HCT116 (cell line): ENCODE results near the gene PPIL6. TPM values are rescaled to one million over a fixed set of nuclear protein-coding genes. Genes with fewer than 3 reads are reported as not detected.
A peak's percentile ranks its signal among the peaks of the same experiment; 100 is the strongest.

Experiments used
- ATAC-seq: fragments of 200-7000 bp; cut with Tn5 transposase; 2 replicates; pipeline ENCODE4 v1.9.1; 2020; ENCODE audit warnings: mild to moderate bottlenecking, moderate library complexity
- BruUV-seq: library from RNA; stranded (reverse); fragments of 400-500 nt; replicated peaks from 2 replicates; lab custom pipeline; 2021; lab: Mats Ljungman, UMichigan
- CTCF ChIA-PET: fragments of 300-600 bp; sonication (Branson Sonifier 250); formaldehyde crosslinking; loops from one replicate; lab custom pipeline; 2021; ENCODE audit warnings: antibody characterized with exemption; lab: Charles Lee
- POLR2A ChIA-PET: fragments of 300-600, 350-600 bp; sonication (Branson Sonifier 250); formaldehyde crosslinking; loops from one replicate; lab custom pipeline; 2021; ENCODE audit warnings: antibody characterized with exemption; lab: Charles Lee
- RAD21 ChIA-PET, 2 experiments: fragments of 300-600 bp; sonication (Branson Sonifier 250); formaldehyde crosslinking; loops; one replicate each; lab custom pipeline; 2023; ENCODE audit warnings: low total read pairs in 2 of 2; ENCODE audit not compliant: uncharacterized antibody in 2 of 2, unreplicated experiment in 2 of 2, low non-redundant PET in 1 of 2; lab: Charles Lee
- DNase-seq: peaks from one replicate; pipeline ENCODE4 v3.0.0-alpha.2; 2010; ENCODE audit warnings: low read depth, low spot score
- H2AFZ ChIP-seq: fragments of 200-600 bp; shearing (Covaris generic), sonication (generic); 2 replicates; pipeline ENCODE4 v1.6.1; 2017; ENCODE audit warnings: low read depth, mixed run types, mixed read lengths, antibody characterized with exemption, low read length; ENCODE audit not compliant: poor library complexity, severe bottlenecking
- H3K27ac ChIP-seq: 2 replicates; pipeline ENCODE4 v1.5.1; 2012; ENCODE audit warnings: low read depth, low read length
- H3K27me3 ChIP-seq: fragments of 200-600 bp; sonication (generic); 2 replicates; pipeline ENCODE4 v1.6.1; 2016; ENCODE audit warnings: mixed run types, low read length, mixed read lengths; ENCODE audit not compliant: insufficient read depth
- H3K36me3 ChIP-seq, 2 experiments: fragments of 200-500 bp in 1 of 2; fragments of 200-600 bp in 1 of 2; sonication (Bioruptor generic) in 1 of 2; sonication (generic) in 1 of 2; 2 replicates each; pipeline versions ENCODE4 v1.5.1 to v1.6.1; 2014 to 2016; ENCODE audit warnings: low read length in 2 of 2, inconsistent platforms in 1 of 2, mixed read lengths in 1 of 2, mixed run types in 1 of 2; ENCODE audit not compliant: insufficient read depth in 2 of 2, control insufficient read depth in 1 of 2
- H3K4me1 ChIP-seq, 2 experiments: fragments of 200-600 bp in 1 of 2; sonication (generic) in 1 of 2; 2 replicates each; pipeline versions ENCODE4 v1.5.1 to v1.6.1; 2012 to 2017; ENCODE audit warnings: low read length in 2 of 2, inconsistent platforms in 1 of 2, mild to moderate bottlenecking in 1 of 2, mixed read lengths in 1 of 2, mixed run types in 1 of 2, moderate library complexity in 1 of 2; ENCODE audit not compliant: insufficient read depth in 2 of 2, control insufficient read depth in 1 of 2
- H3K4me2 ChIP-seq: fragments of 200-600 bp; sonication (generic); 2 replicates; pipeline ENCODE4 v1.6.1; 2017; ENCODE audit warnings: mixed run types, low read length, mixed read lengths
- H3K4me3 ChIP-seq, 2 experiments: fragments of 200-600 bp in 1 of 2; sonication (generic) in 1 of 2; replicated peaks in 1 of 2; 2 replicates each; pipeline ENCODE4 v1.5.1; 2011 to 2016; ENCODE audit warnings: low read length in 2 of 2, control low read depth in 1 of 2, low read depth in 1 of 2, mild to moderate bottlenecking in 1 of 2, mixed read lengths in 1 of 2, mixed run types in 1 of 2
- H3K79me2 ChIP-seq: fragments of 200-600 bp; sonication (generic); 2 replicates; pipeline ENCODE4 v1.6.1; 2017; ENCODE audit warnings: mild to moderate bottlenecking, mixed run types, low read length, moderate library complexity, mixed read lengths; ENCODE audit not compliant: insufficient read depth
- H3K9ac ChIP-seq: fragments of 200-600 bp; sonication (generic); 2 replicates; pipeline ENCODE4 v1.6.1; 2016; ENCODE audit warnings: low read length, mixed read lengths
- H3K9me2 ChIP-seq: fragments of 200-600 bp; sonication (generic), shearing (Covaris generic); 2 replicates; pipeline ENCODE4 v1.6.1; 2017; ENCODE audit warnings: mixed run types, mild to moderate bottlenecking, moderate library complexity; ENCODE audit not compliant: insufficient read depth
- H3K9me3 ChIP-seq, 2 experiments: fragments of 200-500 bp in 1 of 2; fragments of 200-600 bp in 1 of 2; sonication (Bioruptor generic) in 1 of 2; sonication (generic) in 1 of 2; 2 replicates each; pipeline ENCODE4 v1.6.1; 2014 to 2017; ENCODE audit warnings: low read length in 2 of 2, mixed read lengths in 2 of 2, inconsistent platforms in 1 of 2, low read depth in 1 of 2, mild to moderate bottlenecking in 1 of 2, mixed run types in 1 of 2, moderate library complexity in 1 of 2; ENCODE audit not compliant: control insufficient read depth in 1 of 2, insufficient read depth in 1 of 2
- H4K20me1 ChIP-seq: fragments of 200-600 bp; sonication (generic), shearing (Covaris generic); 2 replicates; pipeline ENCODE4 v1.6.1; 2017; ENCODE audit warnings: mixed run types, mild to moderate bottlenecking, moderate library complexity; ENCODE audit not compliant: insufficient read depth
- CBX3 ChIP-seq: IDR thresholded peaks from 2 replicates; pipeline ENCODE4 v1.6.1; 2012; ENCODE audit warnings: low read depth
- CEBPB ChIP-seq: IDR thresholded peaks from 2 replicates; pipeline ENCODE4 v1.6.1; 2012; ENCODE audit warnings: low read depth
- CTCF ChIP-seq, 3 experiments: fragments of 200-600 bp in 1 of 3; sonication (generic) in 1 of 3; IDR thresholded peaks in 2 of 3; conservative IDR thresholded peaks in 1 of 3; 2 replicates each; pipeline ENCODE4 v1.5.1; 2012 to 2017; ENCODE audit warnings: low read depth in 2 of 3, low read length in 2 of 3, antibody characterized with exemption in 1 of 3, borderline replicate concordance in 1 of 3, control low read depth in 1 of 3, mild to moderate bottlenecking in 1 of 3, mixed read lengths in 1 of 3, mixed run types in 1 of 3, moderate library complexity in 1 of 3; ENCODE audit not compliant: insufficient read depth in 1 of 3
- EZH2 ChIP-seq: fragments of 200-600 bp; sonication (generic); IDR thresholded peaks from 2 replicates; pipeline ENCODE4 v1.6.1; 2017; ENCODE audit warnings: antibody characterized with exemption, mixed run types
- FOSL1 ChIP-seq: IDR thresholded peaks from 2 replicates; pipeline ENCODE4 v1.6.1; 2012; ENCODE audit warnings: low read depth
- JUND ChIP-seq: IDR thresholded peaks from 2 replicates; pipeline ENCODE4 v1.6.1; 2012
- POLR2A ChIP-seq: IDR thresholded peaks from 2 replicates; pipeline ENCODE4 v1.7.0; 2011; ENCODE audit warnings: borderline replicate concordance; ENCODE audit not compliant: insufficient read depth, insufficient read length; ENCODE audit errors: extremely low read depth
- POLR2AphosphoS5 ChIP-seq: IDR thresholded peaks from 2 replicates; pipeline ENCODE4 v1.6.1; 2011; ENCODE audit warnings: mild to moderate bottlenecking, low read depth, low read length, moderate library complexity
- REST ChIP-seq: IDR thresholded peaks from 2 replicates; pipeline ENCODE4 v1.6.1; 2012; ENCODE audit warnings: low read depth
- SP1 ChIP-seq: IDR thresholded peaks from 2 replicates; pipeline ENCODE4 v1.6.1; 2012; ENCODE audit warnings: low read depth
- ZNF274 ChIP-seq: fragments of 200-500 bp; sonication (Bioruptor generic); IDR thresholded peaks from 2 replicates; pipeline ENCODE4 v1.6.1; 2014; ENCODE audit warnings: mild to moderate bottlenecking, low read depth, low read length, inconsistent platforms
- intact Hi-C: fragments of 100-400 bp; cut with micrococcal nuclease; formaldehyde crosslinking; loops from 2 replicates; pipeline ENCODE4 v1.10.0; 2022
- total RNA-seq: library from RNA; stranded (reverse); gene quantifications from one replicate; pipeline ENCODE4 v1.2.1, GENCODE V29; 2021; ENCODE audit not compliant: unreplicated experiment

Gene PPIL6
- total RNA-seq, 1 experiment from 2014 or later: 3.3 TPM

- no peak overlapping the region; the same call in 1 of the 2 replicates for H3K27ac ChIP-seq
- no peak for TF ChIP-seq ZNF274
- no peak for TF ChIP-seq CEBPB
- no peak for TF ChIP-seq SP1
- no peak for TF ChIP-seq POLR2A
- TF ChIP-seq POLR2AphosphoS5: no peak
- CTCF ChIA-PET: interaction anchor here (2.2 kb wide), 1 partner anchor 255 kb away, joined by 13 read pairs; no protein-coding TSS in a partner anchor
- intact Hi-C loops: loop anchor here (5.0 kb wide), 1 partner anchor 255 kb away; no protein-coding TSS in a partner anchor
- RAD21 ChIA-PET: no interaction called here
- H3K27me3 ChIP-seq: no peaks in the 10 kb centered on the region
- no peaks in the 10 kb centered on the region for H4K20me1 ChIP-seq
- no peak overlapping the region for H2AFZ ChIP-seq
- peaks cover 9 to 21% of the 10 kb centered on the region in 2 experiments for H3K4me1 ChIP-seq
- H3K4me2 ChIP-seq: peak overlapping the region; percentile 87; the same call in 1 of the 2 replicates
- POLR2A ChIA-PET: interaction anchor here (1.1 to 1.6 kb wide), 2 partner anchors 11 to 13 kb away, joined by 3 to 5 read pairs; partner anchors contain the start of gene MICAL1
- peaks cover 0 to 6% of the 10 kb centered on the region in 2 experiments; a peak in 2 of 4 replicates for H3K36me3 ChIP-seq
- ATAC-seq: no peak
- no peak overlapping the region for H3K4me3 ChIP-seq
- H3K9me3 ChIP-seq: no peaks in the 10 kb centered on the region
- no TSS peak for BruUV-seq
- peaks cover 14% of the 10 kb centered on the region for H3K79me2 ChIP-seq
- no peak for DNase-seq
- H3K9me2 ChIP-seq: no peaks in the 10 kb centered on the region
- no peak overlapping the region for H3K9ac ChIP-seq
Measured at GRCh38 chr6:109442393-109442924, 2.0 kb upstream of the PPIL6 start.

GRCh38 chr6:109441069-109441816, 815 bp upstream of the PPIL6 start:
- Histone ChIP-seq H3K9ac (peak overlapping the region; percentile 97), H3K27me3 (no peaks in the 10 kb centered on the region), H2AFZ (no peak overlapping the region), H3K36me3 (peaks cover 0 to 6% of the 10 kb centered on the region in 2 experiments; a peak in 2 of 4 replicates), H3K4me1 (peaks cover 9 to 21% of the 10 kb centered on the region in 2 experiments), H3K79me2 (peaks cover 14% of the 10 kb centered on the region), H3K4me2 (peak overlapping the region; percentile 87), H3K27ac (peak overlapping the region; percentile 80), H3K4me3 (peak overlapping the region; percentile 87 to 90), H3K9me2 (no peaks in the 10 kb centered on the region), H3K9me3 (no peaks in the 10 kb centered on the region), H4K20me1 (no peaks in the 10 kb centered on the region)
- no peak for DNase-seq
- peak; percentile 62 for ATAC-seq
- intact Hi-C loops: loop anchor here (5.0 kb wide), 1 partner anchor 254 kb away; no protein-coding TSS in a partner anchor
- TF ChIP-seq REST (no peak), CBX3 (no peak), FOSL1 (no peak), EZH2 (no peak), CTCF (IDR thresholded peaks at IDR 0.05 in 2 of 3, conservative IDR thresholded peaks at IDR 0.05 in 1 of 3; ENCODE audit: borderline replicate concordance in 1 of 3, insufficient read depth in 1 of 3, low read depth in 2 of 3, low read length in 2 of 3) (peak in 2 of 3 experiments; percentile 27 to 30; a peak in 3 of 6 replicates), JUND (no peak)
- ChIA-PET RAD21 (no interaction called here), CTCF (interaction anchor here (1.6 to 2.2 kb wide), 3 partner anchors 12 to 254 kb away, joined by 3 to 13 read pairs (median 4); no protein-coding TSS in a partner anchor), POLR2A (interaction anchor here (1.0 to 1.6 kb wide), 2 partner anchors 12 to 14 kb away, joined by 5 read pairs; partner anchors contain the start of gene MICAL1)
- BruUV-seq: no TSS peak
